Sciatic nerve (tissue), 2 donors: Measurements from ENCODE around the gene INPP5D. TPM values are rescaled to one million over a fixed set of nuclear protein-coding genes. Genes with fewer than 3 reads are reported as not detected.
"Not testable (repeated sequence)": the region's sequence is repeated elsewhere in the genome, so short reads cannot be mapped to it uniquely, and the experiment has no call there.

Experiments used
- ATAC-seq: fragments of 200-7000 bp; cut with Tn5 transposase; one replicate; pipeline ENCODE4 v1.9.1; 2020; ENCODE audit warnings: mild to moderate bottlenecking, moderate library complexity
- DNase-seq: peaks from one replicate; pipeline ENCODE4 v3.0.0-alpha.2; 2020; ENCODE audit warnings: low spot score
- intact Hi-C: fragments of 100-400 bp; cut with DNase I; formaldehyde crosslinking; loops from one replicate; pipeline ENCODE4 v1.14.2; 2022
- total RNA-seq: library from RNA; stranded (reverse); fragmentation: NEBNext Ultra II Directional; extraction: Animal tissue kit (Norgen Biotek cat#: 25700); gene quantifications from one replicate; pipeline ENCODE4 v1.2.1, GENCODE V29; 2021
- donor health status: DM: no; HTN: no; CAD: no.
- donor health status: DM: no; HTN: no; CAD: no.

INPP5D gene
- total RNA-seq, 1 donor from 2014 or later, result 56.3 TPM

- intact Hi-C loops, result no loop called here
- DNase-seq, result no peak
These were observed 88.2 kb downstream of the INPP5D start for GRCh38 chr2:233148354-233148753.

GRCh38 chr2:233152541-233152940 is 92.4 kb downstream of the INPP5D start:
- ATAC-seq (no peak), DNase-seq (no peak)
- intact Hi-C loops, result no loop called here

More at GRCh38 chr2:233148354-233148753, 88.2 kb downstream of the INPP5D start:
- no peak for ATAC-seq

GRCh38 chr2:233153146-233153798 is 93.1 kb downstream of the INPP5D start:
- DNase-seq (no peak), ATAC-seq (no peak)
- intact Hi-C loops, result no loop called here

- no peak for ATAC-seq
- intact Hi-C loops, result loop anchor here (5.0 kb wide), 1 partner anchor 931 kb away; no protein-coding TSS in a partner anchor
- DNase-seq, result no peak
These were observed 95.9 kb downstream of the INPP5D start for GRCh38 chr2:233156001-233156400.

- ATAC-seq, DNase-seq: not testable (repeated sequence)
- intact Hi-C loops, result loop anchor here (5.0 kb wide), 1 partner anchor 931 kb away; no protein-coding TSS in a partner anchor
These were observed 96.3 kb downstream of the INPP5D start for GRCh38 chr2:233156461-233156860.

- intact Hi-C loops, result no loop called here
- DNase-seq (no peak), ATAC-seq (no peak)
These were observed 101.6 kb downstream of the INPP5D start for GRCh38 chr2:233161730-233162129.

GRCh38 chr2:233162770-233163169 is 102.6 kb downstream of the INPP5D start:
- intact Hi-C loops, result no loop called here
- ATAC-seq (no peak), DNase-seq (no peak)

GRCh38 chr2:233163486-233164103 is 103.5 kb downstream of the INPP5D start:
- intact Hi-C loops, result no loop called here

GRCh38 chr2:233164128-233164635 is 104.0 kb downstream of the INPP5D start:
- intact Hi-C loops, result no loop called here
- no peak for ATAC-seq
- DNase-seq, result no peak

More at GRCh38 chr2:233163486-233164103, 103.5 kb downstream of the INPP5D start:
- DNase-seq (no peak), ATAC-seq (no peak)

- ATAC-seq, result no peak
- no peak for DNase-seq
- intact Hi-C loops, result no loop called here
These were observed 104.8 kb downstream of the INPP5D start for GRCh38 chr2:233164967-233165366.

- ATAC-seq, result no peak
- intact Hi-C loops, result no loop called here
These were observed 105.4 kb downstream of the INPP5D start for GRCh38 chr2:233165543-233165894.

GRCh38 chr2:233165895-233166661 is 105.9 kb downstream of the INPP5D start:
- intact Hi-C loops, result no loop called here
- no peak for DNase-seq
- peak; percentile 82 for ATAC-seq

More at GRCh38 chr2:233165543-233165894, 105.4 kb downstream of the INPP5D start:
- DNase-seq, result no peak

GRCh38 chr2:233168445-233168844 is 108.3 kb downstream of the INPP5D start:
- ATAC-seq (no peak), DNase-seq (no peak)
- intact Hi-C loops, result no loop called here

- DNase-seq (no peak), ATAC-seq (no peak)
- intact Hi-C loops, result no loop called here
These were observed 108.8 kb downstream of the INPP5D start for GRCh38 chr2:233168919-233169318.

- ATAC-seq (no peak), DNase-seq (no peak)
- intact Hi-C loops, result no loop called here
These were observed 111.2 kb downstream of the INPP5D start for GRCh38 chr2:233171344-233171743.

GRCh38 chr2:233173115-233173514 is 113.0 kb downstream of the INPP5D start:
- intact Hi-C loops, result no loop called here
- ATAC-seq, result no peak
- no peak for DNase-seq

- DNase-seq, result no peak
- no peak for ATAC-seq
- intact Hi-C loops, result no loop called here
These were observed 114.0 kb downstream of the INPP5D start for GRCh38 chr2:233174137-233174536.

GRCh38 chr2:233178994-233179847 is 119.1 kb downstream of the INPP5D start:
- ATAC-seq, result no peak
- DNase-seq, result no peak
- intact Hi-C loops, result no loop called here

- intact Hi-C loops, result no loop called here
- DNase-seq (no peak), ATAC-seq (no peak)
These were observed 119.8 kb downstream of the INPP5D start for GRCh38 chr2:233179848-233180366.
